Measurements from ENCODE around the gene TMEM107.

DNA sequence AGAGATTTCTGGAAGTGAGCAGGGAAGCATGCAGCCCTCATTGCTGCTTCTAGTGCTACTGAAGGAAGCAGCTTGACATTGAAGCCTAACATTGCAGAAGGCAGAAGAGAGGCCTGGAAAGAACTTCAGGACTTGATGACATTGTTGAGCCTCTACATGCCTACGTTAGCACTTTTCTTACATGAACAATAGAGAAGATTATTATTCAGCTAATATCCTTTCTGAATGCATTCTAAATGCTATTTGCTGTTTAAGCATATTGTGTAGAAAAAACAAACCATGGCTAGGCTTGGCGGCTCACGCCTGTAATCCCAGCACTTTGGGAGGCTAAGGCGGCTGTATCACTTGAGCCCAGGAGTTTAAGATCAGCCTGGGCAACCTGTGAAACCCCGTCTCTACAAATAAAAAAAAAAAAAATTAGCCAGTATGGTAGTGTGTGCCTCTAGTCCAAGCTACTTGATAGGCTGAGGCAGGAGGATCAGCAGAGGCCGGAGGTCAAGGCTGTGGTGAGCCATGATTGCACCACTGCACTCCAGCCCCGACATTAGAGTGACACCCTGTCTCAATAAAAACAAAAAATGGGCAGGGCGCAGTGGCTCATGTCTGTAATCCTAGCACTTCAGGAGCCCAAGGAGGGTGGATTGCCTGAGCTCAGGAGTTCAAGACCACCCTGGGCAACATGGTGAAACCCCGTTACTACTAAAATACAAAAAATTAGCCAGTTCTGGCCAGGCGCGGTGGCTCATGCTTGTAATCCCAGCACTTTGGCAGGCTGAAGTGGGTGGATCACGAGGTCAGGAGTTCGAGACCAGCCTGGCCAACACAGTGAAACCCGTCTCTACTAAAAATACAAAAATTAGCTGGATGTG is 36.4 kb upstream of the TMEM107 start:
- no peak for TF ChIP-seq CTCF (IDR thresholded peaks at IDR 0.05; ENCODE audit: low read length)
- TF ChIP-seq EZH2 (optimal IDR thresholded peaks at IDR 0.05; ENCODE audit: low read depth, low read length): no peak

All from MM.1S (cell line).